Right lobe of liver (tissue), 4 donors: ENCODE measurements around the gene IGF1R.

ENCODE experiments used
- CTCF ChIP-seq, 4 donors: fragments of 200-600 bp in 3 of 4; fragments of 450-650 bp in 1 of 4; IDR thresholded peaks; one replicate each; pipeline versions ENCODE4 v1.5.1 to v1.8.0; 2016 to 2022; ENCODE audit warnings: antibody characterized with exemption in 4 of 4, mild to moderate bottlenecking in 2 of 4
- POLR2A ChIP-seq: fragments of 450-650 bp; IDR thresholded peaks from one replicate; pipeline ENCODE4 v1.6.1; 2017; ENCODE audit warnings: antibody characterized with exemption, mild to moderate bottlenecking
- donor health status: DM: no; HTN: no; CAD: no.
- donor health status: DM: no; HTN: no; CAD: no.
- donor health status: DM: no; HTN: yes; CAD: no.

- TF ChIP-seq CTCF (IDR thresholded peaks at IDR 0.05), result no peak
- no peak for TF ChIP-seq POLR2A
These were observed 217.3 kb downstream of the IGF1R start for GRCh38 chr15:98865397-98866339.
